Adrenal gland (tissue), 12 donors: Measurements from ENCODE around the gene UVSSA. TPM values are rescaled to one million over a fixed set of nuclear protein-coding genes. Genes with fewer than 3 reads are reported as not detected.

ENCODE experiments used
- DNase-seq, 7 donors: peaks; one replicate each; pipeline ENCODE4 v3.0.0-alpha.2; 2019 to 2020
- H3K27ac ChIP-seq, 5 donors: fragments of 200-600 bp; sonication (generic) in 4 of 5; 1 replicate in 3 of 5; 2 replicates in 2 of 5; pipeline versions ENCODE4 v1.5.1 to v1.8.0; 2016 to 2020; ENCODE audit warnings: mild to moderate bottlenecking in 1 of 5
- H3K27me3 ChIP-seq: fragments of 200-600 bp; 2 replicates; pipeline ENCODE4 v1.8.0; 2021
- H3K36me3 ChIP-seq, 2 donors: fragments of 200-600 bp; replicated peaks in 1 of 2; 1 replicate in 1 of 2; 2 replicates in 1 of 2; pipeline versions ENCODE4 v1.5.1 to v1.8.0; 2018 to 2022
- H3K4me1 ChIP-seq, 2 donors: fragments of 200-600 bp; replicated peaks in 1 of 2; 1 replicate in 1 of 2; 2 replicates in 1 of 2; pipeline versions ENCODE4 v1.5.1 to v1.8.0; 2018 to 2021
- H3K4me3 ChIP-seq, 4 donors: fragments of 200-600 bp; sonication (generic) in 3 of 4; one replicate each; pipeline ENCODE4 v1.5.1; 2016 to 2018
- H3K9me3 ChIP-seq, 3 donors: fragments of 200-600 bp; sonication (generic) in 1 of 3; replicated peaks in 1 of 3; 1 replicate in 2 of 3; 2 replicates in 1 of 3; pipeline versions ENCODE4 v1.5.1 to v1.8.0; 2016 to 2021
- POLR2A ChIP-seq, 2 donors: fragments of 450-650 bp; IDR thresholded peaks; one replicate each; pipeline ENCODE4 v1.6.1; 2017; ENCODE audit warnings: antibody characterized with exemption in 2 of 2, mild to moderate bottlenecking in 2 of 2, moderate library complexity in 1 of 2
- WGBS, 4 donors: extraction: QIAGEN DNeasy Blood & Tissue Kit in 2 of 4; methylation state at CpG; one replicate each; pipeline versions ENCODE4 v1.1.5 to v1.1.7; 2013 to 2017; 5-methylcytosine and 5-hydroxymethylcytosine counted together
- intact Hi-C, 2 donors: fragments of 100-400 bp; cut with DNase I; formaldehyde crosslinking; loops; one replicate each; pipeline versions ENCODE4 v1.14.1 to v1.15.0; 2022 to 2023
- polyA plus RNA-seq, 3 donors: library from polyadenylated mRNA; stranded (reverse); fragments of 200-250 nt in 2 of 3; fragments of 350-450 nt in 1 of 3; fragmentation: Illumina TruSeq in 1 of 3; extraction: RNeasy Lipid Tissue Mini Kit (QIAGEN cat#74804) in 1 of 3; gene quantifications; one replicate each; pipeline ENCODE4 v1.2.3, GENCODE V29; 2013 to 2014
- total RNA-seq, 9 donors: library from RNA; depleted of rRNA in 4 of 9; stranded (reverse); fragments of >200 nt in 4 of 9; fragments of 120-200 nt in 1 of 9; fragmentation: NEBNext Ultra II Directional in 1 of 9; extraction: Animal tissue kit (Norgen Biotek cat#: 25700) in 1 of 9; gene quantifications; one replicate each; pipeline versions ENCODE4 v1.1.0 to v1.2.4, GENCODE V29; 2013 to 2023
- TF ChIP-seq, protein P1 (sequence below), 6 experiments: fragments of 450-650 bp in 4 of 6; fragments of 200-600 bp in 2 of 6; sonication (generic) in 1 of 6; IDR thresholded peaks; 1 replicate in 5 of 6; 2 replicates in 1 of 6; pipeline versions ENCODE4 v1.5.1 to v1.8.0; 2016 to 2021; ENCODE audit warnings: antibody characterized with exemption in 6 of 6, mild to moderate bottlenecking in 2 of 6, moderate library complexity in 1 of 6
- donor health status: healthy with polysubstance abuse.
- donor health status: Bipolar disorder and iron deficiency.
- donor health status: DM: yes; HTN: yes; CAD: no.
- donor health status: DM: no; HTN: no; CAD: no.
- donor health status: DM: no; HTN: no; CAD: no.
- donor health status: DM: yes; HTN: yes; CAD: no.

UVSSA gene
- total and polyA plus RNA-seq, 12 donors = 2.9 to 37.4 (median 17.5) TPM

- Histone ChIP-seq H3K27ac (no peak overlapping the region), H3K36me3 (peaks cover 0 to 50% of the 10 kb centered on the region in 2 donors), H3K4me3 (no peak overlapping the region), H3K4me1 (peaks cover 2 to 7% of the 10 kb centered on the region in 2 donors), H3K9me3 (no peaks in the 10 kb centered on the region), H3K27me3 (no peaks in the 10 kb centered on the region)
- intact Hi-C loops = no loop called here
- 95 to 98% (median 97%) methylated on average over 26 to 28 of the region's 28 CpGs for WGBS, 4 donors
- TF ChIP-seq POLR2A (IDR thresholded peaks at IDR 0.05) = no peak
- TF ChIP-seq, protein P1, sequence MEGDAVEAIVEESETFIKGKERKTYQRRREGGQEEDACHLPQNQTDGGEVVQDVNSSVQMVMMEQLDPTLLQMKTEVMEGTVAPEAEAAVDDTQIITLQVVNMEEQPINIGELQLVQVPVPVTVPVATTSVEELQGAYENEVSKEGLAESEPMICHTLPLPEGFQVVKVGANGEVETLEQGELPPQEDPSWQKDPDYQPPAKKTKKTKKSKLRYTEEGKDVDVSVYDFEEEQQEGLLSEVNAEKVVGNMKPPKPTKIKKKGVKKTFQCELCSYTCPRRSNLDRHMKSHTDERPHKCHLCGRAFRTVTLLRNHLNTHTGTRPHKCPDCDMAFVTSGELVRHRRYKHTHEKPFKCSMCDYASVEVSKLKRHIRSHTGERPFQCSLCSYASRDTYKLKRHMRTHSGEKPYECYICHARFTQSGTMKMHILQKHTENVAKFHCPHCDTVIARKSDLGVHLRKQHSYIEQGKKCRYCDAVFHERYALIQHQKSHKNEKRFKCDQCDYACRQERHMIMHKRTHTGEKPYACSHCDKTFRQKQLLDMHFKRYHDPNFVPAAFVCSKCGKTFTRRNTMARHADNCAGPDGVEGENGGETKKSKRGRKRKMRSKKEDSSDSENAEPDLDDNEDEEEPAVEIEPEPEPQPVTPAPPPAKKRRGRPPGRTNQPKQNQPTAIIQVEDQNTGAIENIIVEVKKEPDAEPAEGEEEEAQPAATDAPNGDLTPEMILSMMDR (IDR thresholded peaks at IDR 0.05) = no peak
- no peak for DNase-seq
These were observed 31.7 kb upstream of the UVSSA start for GRCh38 chr4:1315306-1315705.

DNA sequence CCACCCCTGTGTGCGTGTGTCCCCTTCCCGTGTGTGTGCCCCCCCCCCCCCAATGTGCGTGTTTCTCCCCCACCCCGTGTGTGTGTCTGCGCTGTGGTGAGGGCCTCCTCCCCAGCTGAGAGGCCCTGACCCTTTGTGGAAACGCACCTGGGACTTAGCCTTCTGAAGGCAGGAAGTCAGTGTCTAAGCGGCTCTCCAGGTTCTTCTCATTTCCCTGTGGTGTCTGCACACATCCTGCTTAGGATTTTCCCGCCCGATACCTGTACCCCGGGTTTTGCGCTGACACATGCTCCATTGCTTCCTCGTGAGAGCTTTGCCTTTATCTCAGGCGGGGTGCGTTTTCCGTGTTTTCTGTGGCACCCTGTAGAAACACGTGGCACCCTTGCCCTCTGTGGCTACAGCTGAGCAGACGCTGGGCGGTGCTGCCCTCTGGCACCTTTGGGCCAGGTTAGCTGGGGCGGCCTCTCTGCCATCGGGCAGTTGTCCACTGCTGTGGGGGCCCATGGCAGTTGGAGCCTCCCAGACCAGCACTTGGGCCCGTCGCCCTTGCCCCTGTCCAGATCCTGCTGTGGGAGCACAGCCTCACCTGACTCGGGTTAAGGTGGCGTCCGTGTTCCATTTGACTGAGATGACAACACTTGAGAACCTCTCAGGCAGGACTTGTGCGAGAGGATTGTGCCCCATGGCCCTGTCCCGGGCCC lies 31.0 kb upstream of the UVSSA start:
- DNase-seq = no peak
- H3K9me3 ChIP-seq = no peaks in the 10 kb centered on the region
- H3K4me1 ChIP-seq = peaks cover 0 to under 1% of the 10 kb centered on the region in 2 donors
- intact Hi-C loops = no loop called here
- no peak overlapping the region for H3K27ac ChIP-seq
- peaks cover 0 to 50% of the 10 kb centered on the region in 2 donors for H3K36me3 ChIP-seq
- no peak overlapping the region for H3K4me3 ChIP-seq
- 86 to 91% (median 89%) methylated on average over 12 to 27 of the region's 27 CpGs for WGBS, 4 donors
- TF ChIP-seq, protein P1 (IDR thresholded peaks at IDR 0.05) = no peak
- TF ChIP-seq POLR2A (IDR thresholded peaks at IDR 0.05) = no peak
- H3K27me3 ChIP-seq = no peaks in the 10 kb centered on the region

DNA sequence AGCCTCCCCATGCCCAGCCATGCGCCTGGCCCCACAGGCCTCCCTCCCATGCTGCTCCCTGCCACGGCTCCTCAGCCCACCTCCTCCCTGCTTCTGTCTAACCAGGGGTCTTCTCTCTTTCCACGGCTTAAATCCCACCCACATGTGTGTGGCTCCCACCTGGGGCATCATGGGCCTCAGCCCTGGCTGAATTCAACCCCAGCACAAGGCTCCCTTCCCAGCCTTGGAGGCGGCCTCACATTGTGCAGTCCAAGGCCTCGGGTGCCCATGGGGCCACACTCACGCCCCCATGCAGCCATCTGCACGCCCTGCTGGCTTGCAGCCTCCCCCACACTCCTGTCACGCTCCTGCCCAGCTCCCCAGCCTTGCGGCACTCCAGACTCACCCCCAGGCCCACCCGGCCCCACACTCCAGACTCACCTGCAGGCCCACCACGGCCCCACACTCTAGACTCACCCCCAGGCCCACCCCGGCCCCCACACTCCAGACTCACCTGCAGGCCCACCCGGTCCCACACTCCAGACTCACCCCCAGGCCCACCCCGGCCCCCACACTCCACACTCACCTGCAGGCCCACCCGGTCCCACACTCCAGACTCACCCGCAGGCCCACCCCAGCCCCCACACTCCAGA lies 30.4 kb upstream of the UVSSA start:
- no peaks in the 10 kb centered on the region for H3K4me1 ChIP-seq
- intact Hi-C loops = no loop called here
- H3K4me3 ChIP-seq = no peak overlapping the region
- peaks cover 0 to 50% of the 10 kb centered on the region in 2 donors for H3K36me3 ChIP-seq
- no peak overlapping the region for H3K27ac ChIP-seq
- TF ChIP-seq, protein P1 (IDR thresholded peaks at IDR 0.05) = no peak
- no peak for TF ChIP-seq POLR2A (IDR thresholded peaks at IDR 0.05)
- DNase-seq = no peak
- 67 to 91% (median 78%) methylated on average over 5 to 16 of the region's 16 CpGs for WGBS, 4 donors
- no peaks in the 10 kb centered on the region for H3K9me3 ChIP-seq
- H3K27me3 ChIP-seq = no peaks in the 10 kb centered on the region

DNA sequence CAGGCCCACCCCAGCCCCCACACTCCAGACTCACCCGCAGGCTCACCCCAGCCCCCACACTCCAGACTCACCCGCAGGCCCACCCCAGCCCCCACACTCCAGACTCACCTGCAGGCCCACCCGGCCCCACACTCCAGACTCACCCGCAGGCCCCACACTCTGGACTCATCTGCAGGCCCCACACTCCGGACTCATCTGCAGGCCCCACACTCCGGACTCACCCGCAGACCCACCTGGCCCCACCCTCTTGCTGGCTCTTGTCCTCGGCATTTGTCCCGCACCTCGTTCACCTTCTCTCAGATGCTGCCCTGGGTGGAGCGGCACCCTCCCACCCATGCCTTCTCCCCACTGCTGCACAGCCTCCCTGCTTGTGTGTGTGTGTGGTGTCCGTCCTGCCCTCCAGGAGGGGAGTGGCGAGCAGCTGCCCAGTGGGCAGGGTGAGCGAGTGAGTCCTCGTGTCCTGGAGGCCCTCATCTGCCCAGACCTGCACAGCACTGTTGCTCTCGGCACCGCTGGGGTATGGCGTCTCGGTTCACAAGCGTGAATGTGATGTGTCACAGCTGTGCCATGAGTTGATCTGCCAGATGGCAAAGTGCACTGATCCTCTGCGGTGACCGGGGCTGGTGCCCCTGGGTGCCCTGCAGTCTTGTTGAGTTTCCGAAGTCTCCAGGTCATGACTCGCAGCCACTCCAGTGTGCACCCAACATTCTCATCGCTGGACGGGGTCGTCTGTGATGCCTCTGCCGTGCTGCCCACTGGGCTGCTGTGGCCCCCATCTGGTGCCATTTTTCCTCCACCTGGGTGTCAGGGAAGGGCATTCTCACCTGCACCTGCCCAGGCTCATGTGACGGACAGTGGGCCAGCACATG lies 29.6 kb upstream of the UVSSA start:
- no peak for DNase-seq
- H3K27ac ChIP-seq = no peak overlapping the region
- TF ChIP-seq POLR2A (IDR thresholded peaks at IDR 0.05) = no peak
- TF ChIP-seq, protein P1 (IDR thresholded peaks at IDR 0.05) = no peak
- peaks cover 0 to 54% of the 10 kb centered on the region in 2 donors for H3K36me3 ChIP-seq
- H3K27me3 ChIP-seq = no peaks in the 10 kb centered on the region
- H3K4me3 ChIP-seq = no peak overlapping the region
- H3K4me1 ChIP-seq = no peaks in the 10 kb centered on the region
- WGBS, 4 donors = 88 to 94% (median 92%) methylated on average over 8 to 29 of the region's 29 CpGs
- no peaks in the 10 kb centered on the region for H3K9me3 ChIP-seq
- intact Hi-C loops = no loop called here
